ENCODE data around the gene PSTPIP1. TPM values are rescaled to one million over a fixed set of nuclear protein-coding genes. Genes with fewer than 3 reads are reported as not detected.

PSTPIP1 gene
- total RNA-seq, 1 donor from 2014 or later: 5.3 TPM

DNA sequence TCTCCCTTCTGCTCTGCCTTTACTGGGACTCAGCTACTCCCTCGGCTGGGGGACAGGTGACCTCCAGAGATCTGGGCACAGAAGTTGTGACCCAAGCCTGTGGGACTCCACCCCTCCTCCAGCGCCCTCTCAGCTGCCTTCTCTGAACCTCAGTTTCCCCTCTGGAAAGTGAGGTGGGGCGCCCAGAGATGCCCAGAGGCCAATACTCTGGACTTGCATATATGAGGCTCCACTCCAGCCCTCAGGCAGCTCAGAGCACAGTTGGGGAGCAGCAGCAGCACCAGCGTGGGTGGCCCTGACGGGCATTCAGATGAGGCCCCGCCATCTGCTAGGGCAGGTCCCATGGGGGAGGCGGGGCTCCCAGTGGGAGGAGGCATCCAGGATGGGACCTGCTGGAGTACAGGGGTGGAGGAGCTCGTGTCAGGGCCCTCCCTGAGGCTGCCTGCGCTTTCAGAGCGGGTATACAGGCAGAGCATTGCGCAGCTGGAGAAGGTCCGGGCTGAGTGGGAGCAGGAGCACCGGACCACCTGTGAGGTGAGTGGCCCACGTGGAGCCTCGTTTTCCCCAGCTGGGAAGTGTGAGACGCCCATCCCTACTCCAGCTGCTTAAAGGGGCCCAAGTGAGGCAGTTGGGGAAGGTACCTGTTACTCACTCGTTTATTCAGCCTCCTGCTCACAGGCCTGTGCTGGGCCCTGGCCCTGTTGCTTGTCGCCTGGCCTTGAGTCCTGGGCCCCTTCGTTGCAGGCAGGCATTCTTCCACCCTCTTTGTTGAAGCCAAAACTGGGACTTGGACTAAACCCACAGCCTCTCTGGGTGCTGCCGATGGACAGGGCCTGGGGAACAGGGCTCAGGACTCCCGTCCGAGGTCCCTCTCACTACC, 35.4 kb downstream of the PSTPIP1 start:
- peak; percentile 44 for DNase-seq

DNA sequence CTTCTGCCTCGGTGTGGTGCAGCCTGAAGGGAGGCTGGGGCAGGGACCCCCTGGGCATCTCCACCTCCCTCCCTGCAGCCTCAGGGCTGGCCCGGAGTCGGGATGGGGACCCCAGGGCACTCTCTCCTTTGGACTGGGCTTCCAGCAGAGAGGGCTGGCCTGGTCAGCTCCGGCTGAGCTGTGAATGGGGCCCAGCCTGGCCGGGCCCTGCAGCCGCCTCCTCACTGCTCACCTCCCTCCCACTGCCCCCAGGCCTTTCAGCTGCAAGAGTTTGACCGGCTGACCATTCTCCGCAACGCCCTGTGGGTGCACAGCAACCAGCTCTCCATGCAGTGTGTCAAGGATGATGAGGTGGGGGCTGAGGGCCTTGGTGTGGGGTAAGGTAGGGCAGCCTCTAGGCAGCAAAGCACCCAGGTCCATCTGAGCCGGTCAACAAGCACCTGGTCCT, 36.0 kb downstream of the PSTPIP1 start:
- no peak for DNase-seq

DNA sequence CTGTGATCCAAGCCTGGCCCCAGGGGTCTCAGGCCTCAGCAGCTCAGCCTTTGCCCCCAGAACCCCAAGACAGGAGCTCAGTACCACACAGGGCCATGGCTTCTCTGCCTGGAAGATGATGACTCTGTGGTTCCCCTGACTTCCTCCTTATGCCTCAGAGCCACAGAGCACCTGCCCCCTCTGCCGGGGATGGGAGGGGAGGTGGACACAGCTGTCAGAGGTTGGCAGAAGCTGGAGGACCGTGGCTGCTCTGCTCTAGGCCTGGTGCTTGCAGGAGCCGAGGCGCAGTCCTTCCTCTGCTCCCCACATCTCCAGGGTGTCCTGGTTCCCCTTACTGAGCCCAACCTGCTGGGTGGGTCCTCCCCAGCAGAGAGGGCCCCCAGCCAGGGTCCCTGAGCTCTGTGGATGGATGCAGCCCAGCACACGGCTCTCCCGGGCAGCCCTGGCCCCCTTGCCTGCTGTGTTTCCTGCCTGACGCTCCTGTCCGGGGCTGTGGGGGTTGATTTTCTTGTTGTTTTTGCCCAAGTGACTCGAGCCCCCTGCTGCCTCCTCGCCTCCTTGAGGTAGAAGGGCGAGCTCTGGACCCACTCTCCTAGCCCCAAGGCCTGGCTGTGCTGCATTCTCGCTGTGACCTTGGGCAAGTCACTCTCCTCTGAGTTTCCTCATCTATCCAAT, 36.6 kb downstream of the PSTPIP1 start:
- DNase-seq: peak; percentile 74

- no peak for DNase-seq
These were observed 37.2 kb downstream of the PSTPIP1 start for GRCh38 chr15:77032052-77032646.

DNA sequence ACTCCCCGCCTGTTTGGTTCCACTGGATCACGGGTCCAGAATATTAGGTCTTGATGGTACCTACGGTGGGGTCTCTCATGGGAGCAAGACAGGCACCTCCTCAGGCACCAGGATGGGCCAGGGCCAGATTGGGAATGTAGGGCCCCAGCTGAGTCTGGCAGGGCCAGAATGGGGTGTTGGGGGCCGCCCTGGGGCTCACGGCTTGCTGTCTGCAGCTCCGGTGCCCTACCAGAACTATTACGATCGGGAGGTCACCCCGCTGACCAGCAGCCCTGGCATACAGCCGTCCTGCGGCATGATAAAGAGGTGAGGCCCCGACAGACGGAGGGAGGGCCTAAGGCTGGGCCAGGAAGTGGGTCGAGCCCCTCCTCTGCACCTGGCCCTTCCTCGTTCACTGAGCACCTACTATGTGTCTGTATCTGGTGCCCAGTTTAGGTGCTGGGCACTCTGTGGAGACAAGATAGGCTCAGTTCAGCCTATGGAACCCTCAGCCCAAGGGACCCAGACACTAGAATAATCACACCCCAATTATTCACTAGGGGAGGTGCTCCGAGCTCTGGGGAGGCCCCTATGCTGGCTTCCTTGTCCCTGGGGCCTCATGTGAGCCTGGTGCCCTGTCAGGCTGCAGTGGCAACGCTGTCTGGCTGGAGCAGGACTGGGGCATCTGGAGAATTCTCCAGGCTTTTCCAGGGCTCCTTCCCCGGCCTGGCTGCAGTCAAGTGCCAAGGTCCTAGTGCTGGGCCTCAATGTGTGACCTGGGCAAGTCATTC, 37.9 kb downstream of the PSTPIP1 start:
- DNase-seq: no peak

- DNase-seq: no peak
These were observed 38.4 kb downstream of the PSTPIP1 start for GRCh38 chr15:77033417-77033728.

- DNase-seq: no peak
These were observed 39.1 kb downstream of the PSTPIP1 start for GRCh38 chr15:77033729-77034671.

GRCh38 chr15:77034695-77035489, 40.0 kb downstream of the PSTPIP1 start:
- no peak for DNase-seq

- no peak for DNase-seq
These were observed 40.7 kb downstream of the PSTPIP1 start for GRCh38 chr15:77035584-77035983.

DNA sequence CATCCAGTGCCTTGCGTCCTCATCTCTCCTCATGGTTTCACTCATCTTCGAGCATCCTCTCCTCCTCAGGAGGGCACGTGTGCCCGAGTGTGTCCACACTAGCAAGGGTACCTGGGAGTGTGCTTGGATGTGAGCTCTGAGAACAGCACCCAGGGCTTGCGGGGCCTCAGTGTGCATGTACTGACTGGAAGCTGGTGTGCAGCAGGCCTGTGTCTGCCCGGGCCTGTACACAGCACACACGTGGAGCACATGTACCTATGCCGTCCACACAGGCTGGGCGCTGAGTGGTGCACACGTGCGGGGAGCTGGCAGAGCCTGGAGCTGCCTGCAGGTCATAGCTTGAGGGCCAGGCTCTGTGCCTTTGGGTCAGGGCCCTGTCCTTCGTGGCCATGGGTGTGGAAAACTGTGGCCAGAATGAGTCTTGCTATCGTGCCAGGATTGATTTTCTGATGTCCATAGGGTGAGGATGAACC, 41.1 kb downstream of the PSTPIP1 start:
- DNase-seq: no peak

- no peak for DNase-seq
These were observed 41.8 kb downstream of the PSTPIP1 start for GRCh38 chr15:77036537-77037387.

- DNase-seq: no peak
These were observed 42.7 kb downstream of the PSTPIP1 start for GRCh38 chr15:77037388-77038209.

GRCh38 chr15:77038312-77039216, 43.6 kb downstream of the PSTPIP1 start:
- DNase-seq: no peak

- no peak for DNase-seq
These were observed 44.2 kb downstream of the PSTPIP1 start for GRCh38 chr15:77039217-77039533.

GRCh38 chr15:77039848-77040247, 44.9 kb downstream of the PSTPIP1 start:
- no peak for DNase-seq

DNA sequence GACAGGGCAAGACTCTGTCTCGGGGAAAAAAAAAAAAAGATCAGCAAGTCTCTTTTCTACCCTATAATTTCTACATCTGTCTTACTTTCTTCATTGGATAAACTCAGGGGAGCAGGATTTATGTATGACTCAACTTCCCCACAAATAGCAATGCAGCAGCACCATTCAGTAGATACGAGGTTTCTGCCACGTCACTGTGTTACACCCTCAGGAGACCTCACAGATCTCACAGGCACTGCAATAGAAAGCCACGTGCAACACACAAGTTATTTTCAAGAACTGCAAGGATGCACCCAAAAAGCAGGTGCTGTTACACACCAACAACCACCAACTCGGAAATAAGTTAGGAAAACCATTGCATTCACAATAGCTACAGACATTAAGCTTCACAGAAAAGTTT, 45.7 kb downstream of the PSTPIP1 start:
- DNase-seq: no peak

- no peak for DNase-seq
These were observed 47.5 kb downstream of the PSTPIP1 start for GRCh38 chr15:77042245-77042919.

Data from tongue (tissue), 2 donors.